Transverse colon (tissue), 4 donors: ENCODE results near the gene PGS1.

Experiments
- CTCF ChIP-seq, 5 experiments: fragments of 200-600 bp in 3 of 5; fragments of 450-650 bp in 2 of 5; sonication (generic) in 3 of 5; IDR thresholded peaks; 1 replicate in 2 of 5; 2 replicates in 3 of 5; pipeline ENCODE4 v1.5.1; 2016 to 2017; ENCODE audit warnings: antibody characterized with exemption in 5 of 5, inconsistent platforms in 3 of 5, mild to moderate bottlenecking in 2 of 5, moderate library complexity in 1 of 5
- EP300 ChIP-seq: sonication (generic); formaldehyde crosslinking; IDR thresholded peaks from one replicate; pipeline ENCODE4 v1.6.1; 2017; ENCODE audit warnings: antibody characterized with exemption, low read depth
- POLR2A ChIP-seq: fragments of 450-650 bp; IDR thresholded peaks from one replicate; pipeline ENCODE4 v1.6.1; 2016; ENCODE audit warnings: antibody characterized with exemption, mild to moderate bottlenecking, moderate library complexity
- POLR2AphosphoS5 ChIP-seq, 3 donors: sonication (generic); formaldehyde crosslinking; IDR thresholded peaks; one replicate each; pipeline ENCODE4 v1.6.1; 2016; ENCODE audit warnings: antibody characterized with exemption in 3 of 3

GRCh38 chr17:78446833-78447232, 68.4 kb downstream of the PGS1 start:
- TF ChIP-seq CTCF (IDR thresholded peaks at IDR 0.05) (no peak), POLR2AphosphoS5 (IDR thresholded peaks at IDR 0.05) (no peak), POLR2A (no peak), EP300 (no peak)
